ENCODE measurements around the gene NUDT19. TPM values are rescaled to one million over a fixed set of nuclear protein-coding genes. Genes with fewer than 3 reads are reported as not detected.

NUDT19 gene
- total and polyA plus RNA-seq, 10 of the 15 experiments (the other 5 are each of a cell fraction or from before 2014, with no cell fraction given): 8.5 to 31.0 (median 17.0) TPM

GRCh38 chr19:32751066-32751465 is 59.4 kb downstream of the NUDT19 start:
- 0% methylated on average over 2 of the region's 2 CpGs for WGBS (ENCODE audit: insufficient coverage, insufficient replicate concordance, low lambda C conversion rate, missing lambda C conversion rate)
- H3K9me3 ChIP-seq (replicated peaks; ENCODE audit: control insufficient read depth, insufficient read depth, low read length): no peaks in the 10 kb centered on the region
- H2AFZ ChIP-seq (ENCODE audit: control insufficient read depth, low read depth, low read length): no peak overlapping the region
- H3K4me3 ChIP-seq: no peak overlapping the region
- no peaks in the 10 kb centered on the region; a peak in 1 of 4 replicates for H3K27me3 ChIP-seq (replicated peaks in 1 of 2; ENCODE audit: control insufficient read depth in 2 of 2, insufficient read depth in 2 of 2, low read length in 1 of 2)
- POLR2A ChIA-PET: no interaction called here
- BruUV-seq (replicated peaks): no TSS peak
- H3K36me3 ChIP-seq (ENCODE audit: control insufficient read depth in 2 of 2, insufficient read depth in 2 of 2, low read length in 1 of 2): no peaks in the 10 kb centered on the region
- CTCF ChIA-PET: interaction anchor here (2.1 kb wide), 1 partner anchor 151 kb away, joined by 5 read pairs; no protein-coding TSS in a partner anchor
- ATAC-seq (no peak), DNase-seq (ENCODE audit: low read depth, low spot score) (no peak), FAIRE-seq (no peak)
- H3K27ac ChIP-seq (ENCODE audit: control insufficient read depth, insufficient read depth): no peak overlapping the region
- no peaks in the 10 kb centered on the region for H3K4me1 ChIP-seq (ENCODE audit: control insufficient read depth, insufficient read depth, low read length)
- H3K79me2 ChIP-seq (ENCODE audit: control insufficient read depth, insufficient read depth, low read length): no peaks in the 10 kb centered on the region
- RAD21 ChIA-PET (ENCODE audit: unreplicated experiment): interaction anchor here (0.5 kb wide), 1 partner anchor 157 kb away, joined by 3 read pairs; no protein-coding TSS in a partner anchor
- TF ChIP-seq JUND (IDR thresholded peaks at IDR 0.05; ENCODE audit: low read depth, low read length) (no peak), ZBTB40 (IDR thresholded peaks at IDR 0.05; ENCODE audit: borderline replicate concordance) (no peak), NFXL1 (IDR thresholded peaks at IDR 0.05; ENCODE audit: borderline replicate concordance) (no peak), NFYB (IDR thresholded peaks at IDR 0.05; ENCODE audit: insufficient read depth, low read depth, low read length) (no peak), CEBPZ (IDR thresholded peaks at IDR 0.05; ENCODE audit: low read depth, low read length) (no peak), SPI1 (IDR thresholded peaks at IDR 0.05; ENCODE audit: borderline replicate concordance, insufficient read depth, low read depth, low read length) (no peak), BRCA1 (IDR thresholded peaks at IDR 0.05; ENCODE audit: low read depth, low read length) (no peak), BHLHE40 (IDR thresholded peaks at IDR 0.05; ENCODE audit: borderline replicate concordance in 1 of 2, low read depth in 2 of 2, low read length in 1 of 2) (no peak), RB1 (IDR thresholded peaks at IDR 0.05; ENCODE audit: borderline replicate concordance) (no peak)
- no peak overlapping the region for H3K4me2 ChIP-seq (ENCODE audit: control insufficient read depth, insufficient read depth)
- no peak overlapping the region for H3K9ac ChIP-seq (ENCODE audit: control insufficient read depth, insufficient read depth, low read length)
- H4K20me1 ChIP-seq (ENCODE audit: control insufficient read depth, insufficient read depth): no peaks in the 10 kb centered on the region
- intact Hi-C loops (cut with micrococcal nuclease; ENCODE audit: unreplicated experiment) (no loop called here), in situ Hi-C loops (cut with MboI) (no loop called here)
- SMC1A ChIA-PET (ENCODE audit: uncharacterized antibody, unreplicated experiment): no interaction called here
